ENCODE results near the gene CNTN1. TPM values are rescaled to one million over a fixed set of nuclear protein-coding genes. Genes with fewer than 3 reads are reported as not detected.

The CNTN1 gene
- total and polyA plus RNA-seq, 9 donors: 7.3 to 33.0 (median 16.2) TPM

- Histone ChIP-seq H3K4me3 (ENCODE audit: low read length) (no peak overlapping the region), H3K9me3 (replicated peaks; ENCODE audit: control insufficient read depth, low read depth, low read length) (no peaks in the 10 kb centered on the region), H3K4me1 (ENCODE audit: control insufficient read depth, insufficient read depth, low read length) (no peaks in the 10 kb centered on the region), H3K27me3 (ENCODE audit: control insufficient read depth, insufficient read depth, low read length) (no peaks in the 10 kb centered on the region), H3K36me3 (ENCODE audit: control insufficient read depth, insufficient read depth, low read length) (no peaks in the 10 kb centered on the region), H3K27ac (ENCODE audit: low read length) (no peak overlapping the region)
- DNase-seq: no peak
- WGBS (ENCODE audit: insufficient coverage): no CpG with 5 or more reads among the region's 2 CpGs
Measured at GRCh38 chr12:40942326-40942725, 250.1 kb downstream of the CNTN1 start.

GRCh38 chr12:40945772-40946171, 253.5 kb downstream of the CNTN1 start:
- no peaks in the 10 kb centered on the region for H3K27me3 ChIP-seq (ENCODE audit: control insufficient read depth, insufficient read depth, low read length)
- 60% methylated on average over 1 of the region's 2 CpGs for WGBS (ENCODE audit: insufficient coverage)
- H3K4me1 ChIP-seq (ENCODE audit: control insufficient read depth, insufficient read depth, low read length): no peaks in the 10 kb centered on the region
- H3K4me3 ChIP-seq (ENCODE audit: low read length): no peak overlapping the region
- no peaks in the 10 kb centered on the region for H3K36me3 ChIP-seq (ENCODE audit: control insufficient read depth, insufficient read depth, low read length)
- DNase-seq: no peak
- no peak overlapping the region for H3K27ac ChIP-seq (ENCODE audit: low read length)
- H3K9me3 ChIP-seq (replicated peaks; ENCODE audit: control insufficient read depth, low read depth, low read length): no peaks in the 10 kb centered on the region

- no peaks in the 10 kb centered on the region for H3K9me3 ChIP-seq (replicated peaks; ENCODE audit: control insufficient read depth, low read depth, low read length)
- WGBS (ENCODE audit: insufficient coverage): no CpG with 5 or more reads among the region's 1 CpG
- DNase-seq: peak; percentile 60
Measured at GRCh38 chr12:40946612-40947194, 254.5 kb downstream of the CNTN1 start.

GRCh38 chr12:40947797-40948196, 255.6 kb downstream of the CNTN1 start:
- Histone ChIP-seq H3K27ac (ENCODE audit: low read length) (no peak overlapping the region), H3K4me3 (ENCODE audit: low read length) (no peak overlapping the region), H3K27me3 (ENCODE audit: control insufficient read depth, insufficient read depth, low read length) (no peaks in the 10 kb centered on the region), H3K36me3 (ENCODE audit: control insufficient read depth, insufficient read depth, low read length) (no peaks in the 10 kb centered on the region), H3K9me3 (replicated peaks; ENCODE audit: control insufficient read depth, low read depth, low read length) (no peaks in the 10 kb centered on the region), H3K4me1 (ENCODE audit: control insufficient read depth, insufficient read depth, low read length) (no peaks in the 10 kb centered on the region)
- WGBS (ENCODE audit: insufficient coverage): no CpG with 5 or more reads among the region's 2 CpGs
- no peak for DNase-seq

More at GRCh38 chr12:40946612-40947194, 254.5 kb downstream of the CNTN1 start:
- H3K27ac ChIP-seq (ENCODE audit: low read length): no peak overlapping the region
- H3K4me3 ChIP-seq (ENCODE audit: low read length): no peak overlapping the region
- H3K36me3 ChIP-seq (ENCODE audit: control insufficient read depth, insufficient read depth, low read length): no peaks in the 10 kb centered on the region
- H3K27me3 ChIP-seq (ENCODE audit: control insufficient read depth, insufficient read depth, low read length): no peaks in the 10 kb centered on the region
- H3K4me1 ChIP-seq (ENCODE audit: control insufficient read depth, insufficient read depth, low read length): no peaks in the 10 kb centered on the region

GRCh38 chr12:40953076-40953475, 260.8 kb downstream of the CNTN1 start:
- WGBS (ENCODE audit: insufficient coverage): no CpG with 5 or more reads among the region's 2 CpGs
- Histone ChIP-seq H3K4me3 (ENCODE audit: low read length) (no peak overlapping the region), H3K27ac (ENCODE audit: low read length) (no peak overlapping the region), H3K36me3 (ENCODE audit: control insufficient read depth, insufficient read depth, low read length) (no peaks in the 10 kb centered on the region), H3K9me3 (replicated peaks; ENCODE audit: control insufficient read depth, low read depth, low read length) (no peaks in the 10 kb centered on the region), H3K4me1 (ENCODE audit: control insufficient read depth, insufficient read depth, low read length) (no peaks in the 10 kb centered on the region), H3K27me3 (ENCODE audit: control insufficient read depth, insufficient read depth, low read length) (no peaks in the 10 kb centered on the region)
- peak; percentile 27 for DNase-seq

GRCh38 chr12:40957417-40957816, 265.2 kb downstream of the CNTN1 start:
- DNase-seq: no peak
- Histone ChIP-seq H3K27ac (ENCODE audit: low read length) (no peak overlapping the region), H3K4me3 (ENCODE audit: low read length) (no peak overlapping the region), H3K9me3 (replicated peaks; ENCODE audit: control insufficient read depth, low read depth, low read length) (no peaks in the 10 kb centered on the region), H3K27me3 (ENCODE audit: control insufficient read depth, insufficient read depth, low read length) (no peaks in the 10 kb centered on the region), H3K4me1 (ENCODE audit: control insufficient read depth, insufficient read depth, low read length) (no peaks in the 10 kb centered on the region), H3K36me3 (ENCODE audit: control insufficient read depth, insufficient read depth, low read length) (no peaks in the 10 kb centered on the region)
- no CpG with 5 or more reads among the region's 1 CpG for WGBS (ENCODE audit: insufficient coverage)

- no CpG with 5 or more reads among the region's 2 CpGs for WGBS (ENCODE audit: insufficient coverage)
Measured at GRCh38 chr12:40959041-40959440, 266.8 kb downstream of the CNTN1 start.

GRCh38 chr12:40963751-40964150, 271.5 kb downstream of the CNTN1 start:
- WGBS (ENCODE audit: insufficient coverage): no CpG with 5 or more reads among the region's 2 CpGs
- Histone ChIP-seq H3K4me1 (ENCODE audit: control insufficient read depth, insufficient read depth, low read length) (no peaks in the 10 kb centered on the region), H3K27me3 (ENCODE audit: control insufficient read depth, insufficient read depth, low read length) (no peaks in the 10 kb centered on the region), H3K36me3 (ENCODE audit: control insufficient read depth, insufficient read depth, low read length) (no peaks in the 10 kb centered on the region), H3K4me3 (ENCODE audit: low read length) (no peak overlapping the region), H3K9me3 (replicated peaks; ENCODE audit: control insufficient read depth, low read depth, low read length) (no peaks in the 10 kb centered on the region), H3K27ac (ENCODE audit: low read length) (no peak overlapping the region)
- peak; percentile 66 for DNase-seq

More at GRCh38 chr12:40959041-40959440, 266.8 kb downstream of the CNTN1 start:
- Histone ChIP-seq H3K27ac (ENCODE audit: low read length) (no peak overlapping the region), H3K9me3 (replicated peaks; ENCODE audit: control insufficient read depth, low read depth, low read length) (no peaks in the 10 kb centered on the region), H3K27me3 (ENCODE audit: control insufficient read depth, insufficient read depth, low read length) (no peaks in the 10 kb centered on the region), H3K4me3 (ENCODE audit: low read length) (no peak overlapping the region), H3K4me1 (ENCODE audit: control insufficient read depth, insufficient read depth, low read length) (no peaks in the 10 kb centered on the region), H3K36me3 (ENCODE audit: control insufficient read depth, insufficient read depth, low read length) (no peaks in the 10 kb centered on the region)
- no peak for DNase-seq

- WGBS (ENCODE audit: insufficient coverage): no CpG with 5 or more reads among the region's 6 CpGs
Measured at GRCh38 chr12:40969796-40970195, 277.6 kb downstream of the CNTN1 start.

GRCh38 chr12:40970320-40970907, 278.2 kb downstream of the CNTN1 start:
- H3K9me3 ChIP-seq (replicated peaks; ENCODE audit: control insufficient read depth, low read depth, low read length): no peaks in the 10 kb centered on the region
- H3K27me3 ChIP-seq (ENCODE audit: control insufficient read depth, insufficient read depth, low read length): no peaks in the 10 kb centered on the region
- no peak for DNase-seq
- no peak overlapping the region for H3K4me3 ChIP-seq (ENCODE audit: low read length)
- WGBS (ENCODE audit: insufficient coverage): no CpG with 5 or more reads among the region's 5 CpGs
- H3K27ac ChIP-seq (ENCODE audit: low read length): no peak overlapping the region
- H3K36me3 ChIP-seq (ENCODE audit: control insufficient read depth, insufficient read depth, low read length): no peaks in the 10 kb centered on the region
- H3K4me1 ChIP-seq (ENCODE audit: control insufficient read depth, insufficient read depth, low read length): no peaks in the 10 kb centered on the region

More at GRCh38 chr12:40969796-40970195, 277.6 kb downstream of the CNTN1 start:
- H3K27me3 ChIP-seq (ENCODE audit: control insufficient read depth, insufficient read depth, low read length): no peaks in the 10 kb centered on the region
- H3K4me1 ChIP-seq (ENCODE audit: control insufficient read depth, insufficient read depth, low read length): no peaks in the 10 kb centered on the region
- H3K4me3 ChIP-seq (ENCODE audit: low read length): no peak overlapping the region
- no peaks in the 10 kb centered on the region for H3K9me3 ChIP-seq (replicated peaks; ENCODE audit: control insufficient read depth, low read depth, low read length)
- H3K27ac ChIP-seq (ENCODE audit: low read length): no peak overlapping the region
- DNase-seq: no peak
- no peaks in the 10 kb centered on the region for H3K36me3 ChIP-seq (ENCODE audit: control insufficient read depth, insufficient read depth, low read length)

All from muscle of leg (tissue), 11 donors.